GM11168 (cell line): ENCODE data around the gene SIRT1.
"Not testable (repeated sequence)": the region's sequence is repeated elsewhere in the genome, so short reads cannot be mapped to it uniquely, and the experiment has no call there.

Source experiments
- in situ Hi-C: fragments of 300-500 bp; cut with MboI; formaldehyde crosslinking; loops from one replicate; pipeline ENCODE4 v1.12.0; 2022; ENCODE audit warnings: low sequenced_read_pairs; ENCODE audit not compliant: unreplicated experiment

SIRT1 gene

GRCh38 chr10:67875340-67876238, 8.9 kb upstream of the SIRT1 start:
- in situ Hi-C loops: no loop called here

DNA sequence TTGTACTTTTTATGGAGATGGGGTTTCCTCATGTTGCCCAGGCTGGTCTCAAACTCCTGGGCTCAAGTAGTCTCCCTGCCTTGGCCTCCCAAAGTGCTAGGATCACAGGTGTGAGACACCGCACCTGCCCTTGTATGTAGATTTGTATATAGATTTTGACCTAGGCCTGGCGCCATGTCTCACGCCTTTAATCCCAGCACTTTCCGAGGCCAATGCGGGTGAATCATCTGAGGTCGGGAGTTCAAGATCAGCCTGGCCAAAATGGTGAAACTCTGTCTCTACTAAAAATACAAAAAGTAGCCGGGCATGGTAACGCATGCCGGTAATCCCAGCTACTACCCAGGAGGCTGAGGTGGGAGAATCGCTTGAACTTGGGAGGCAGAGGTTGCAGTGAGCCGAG, 7.0 kb upstream of the SIRT1 start:
- in situ Hi-C loops: not testable (repeated sequence)

DNA sequence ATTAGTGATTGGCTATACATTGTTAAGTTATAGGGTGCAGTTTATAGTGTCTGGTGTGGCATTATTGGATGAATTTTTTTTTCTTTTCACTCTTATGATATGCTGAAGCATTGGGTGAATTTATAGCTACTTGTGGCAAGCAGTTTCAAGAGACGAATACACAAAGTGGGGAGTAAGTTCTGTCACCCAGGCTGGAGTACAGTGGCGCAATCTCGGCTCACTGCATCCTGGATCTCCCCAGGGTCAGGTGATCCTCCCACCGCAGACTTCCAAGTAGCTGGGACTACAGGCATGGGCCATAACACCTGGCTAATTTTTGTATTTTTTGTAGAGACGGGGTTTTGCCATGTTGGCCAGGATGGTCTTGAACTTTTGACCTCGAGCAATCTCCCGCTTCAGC, 6.3 kb upstream of the SIRT1 start:
- in situ Hi-C loops: no loop called here

DNA sequence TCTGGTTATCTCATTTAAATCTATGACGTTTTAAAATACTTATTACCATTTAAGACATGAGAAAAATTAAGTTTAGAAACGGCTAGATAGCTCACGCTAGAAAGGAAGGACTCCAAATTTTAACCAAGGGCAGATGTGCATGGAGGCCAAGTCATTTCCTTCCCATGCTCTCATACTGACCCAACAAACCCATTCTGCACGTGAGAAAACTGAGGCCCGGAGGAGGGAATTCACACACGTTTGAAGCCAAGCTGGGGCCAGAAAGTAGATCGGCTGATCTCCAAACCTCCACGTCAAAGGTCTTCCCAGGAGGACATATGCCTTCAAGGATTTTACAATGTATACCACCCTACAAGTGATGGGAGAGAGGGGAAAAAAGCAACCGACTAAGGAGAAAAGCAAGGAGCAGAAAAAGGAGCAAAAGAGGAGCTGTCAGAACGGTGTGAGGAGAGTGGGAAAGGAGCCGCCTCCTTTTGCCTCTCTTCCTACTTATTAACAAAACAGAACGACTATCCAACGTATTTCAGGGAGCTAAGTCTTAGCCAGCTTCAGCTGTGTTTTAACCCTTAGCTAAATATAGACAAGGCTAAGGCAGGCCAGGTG, 645 bp upstream of the SIRT1 start:
- in situ Hi-C loops: no loop called here

GRCh38 chr10:67884842-67885670, 600 bp downstream of the SIRT1 start:
- in situ Hi-C loops: no loop called here

DNA sequence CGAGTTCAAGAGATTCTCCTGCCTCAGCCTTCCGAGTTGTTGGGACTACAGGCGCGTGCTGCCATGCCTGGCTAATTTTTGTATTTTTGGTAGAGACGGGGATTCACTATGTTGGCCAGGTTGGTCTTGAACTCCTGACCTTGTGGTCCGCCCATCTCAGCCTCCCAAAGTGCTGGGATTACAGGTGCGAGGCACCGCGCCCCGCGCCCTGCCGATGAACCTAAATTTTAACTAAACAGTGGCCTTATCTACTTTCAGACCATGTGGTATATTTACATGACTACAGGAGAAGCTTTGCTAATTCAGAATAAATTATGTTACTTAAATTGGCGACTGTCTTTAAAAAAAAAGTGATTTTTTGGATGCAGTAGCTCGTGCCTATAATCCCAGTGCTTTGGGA, 9.2 kb downstream of the SIRT1 start:
- in situ Hi-C loops: no loop called here

DNA sequence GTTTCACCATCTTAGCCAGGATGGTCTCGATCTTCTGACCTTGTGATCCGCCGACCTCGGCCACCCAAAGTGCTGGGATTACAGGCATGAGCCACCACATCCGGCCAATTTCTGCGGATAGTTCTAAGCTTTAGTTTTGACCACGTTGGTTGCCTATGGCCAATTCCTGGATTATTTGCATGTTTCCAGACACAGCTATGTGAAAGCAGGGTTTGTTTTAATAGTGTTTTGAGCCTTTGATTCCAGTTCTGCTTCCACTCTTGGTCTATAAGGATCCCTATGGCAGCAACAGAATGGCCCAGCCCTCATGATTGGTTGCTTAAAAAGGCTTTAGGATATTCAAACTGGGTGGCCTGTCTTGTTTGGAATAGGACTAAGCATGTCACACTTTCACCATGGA, 19.1 kb downstream of the SIRT1 start:
- in situ Hi-C loops: no loop called here

DNA sequence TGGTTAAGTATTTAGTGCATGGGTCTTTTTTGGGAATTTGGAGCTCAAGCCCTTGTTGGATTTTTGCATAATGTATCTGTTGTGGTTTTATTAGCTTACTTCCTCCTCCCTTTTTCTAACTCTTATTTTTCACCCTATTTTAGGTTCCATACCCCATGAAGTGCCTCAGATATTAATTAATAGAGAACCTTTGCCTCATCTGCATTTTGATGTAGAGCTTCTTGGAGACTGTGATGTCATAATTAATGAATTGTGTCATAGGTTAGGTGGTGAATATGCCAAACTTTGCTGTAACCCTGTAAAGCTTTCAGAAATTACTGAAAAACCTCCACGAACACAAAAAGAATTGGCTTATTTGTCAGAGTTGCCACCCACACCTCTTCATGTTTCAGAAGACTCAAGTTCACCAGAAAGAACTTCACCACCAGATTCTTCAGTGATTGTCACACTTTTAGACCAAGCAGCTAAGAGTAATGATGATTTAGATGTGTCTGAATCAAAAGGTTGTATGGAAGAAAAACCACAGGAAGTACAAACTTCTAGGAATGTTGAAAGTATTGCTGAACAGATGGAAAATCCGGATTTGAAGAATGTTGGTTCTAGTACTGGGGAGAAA, 28.0 kb downstream of the SIRT1 start:
- in situ Hi-C loops: no loop called here

DNA sequence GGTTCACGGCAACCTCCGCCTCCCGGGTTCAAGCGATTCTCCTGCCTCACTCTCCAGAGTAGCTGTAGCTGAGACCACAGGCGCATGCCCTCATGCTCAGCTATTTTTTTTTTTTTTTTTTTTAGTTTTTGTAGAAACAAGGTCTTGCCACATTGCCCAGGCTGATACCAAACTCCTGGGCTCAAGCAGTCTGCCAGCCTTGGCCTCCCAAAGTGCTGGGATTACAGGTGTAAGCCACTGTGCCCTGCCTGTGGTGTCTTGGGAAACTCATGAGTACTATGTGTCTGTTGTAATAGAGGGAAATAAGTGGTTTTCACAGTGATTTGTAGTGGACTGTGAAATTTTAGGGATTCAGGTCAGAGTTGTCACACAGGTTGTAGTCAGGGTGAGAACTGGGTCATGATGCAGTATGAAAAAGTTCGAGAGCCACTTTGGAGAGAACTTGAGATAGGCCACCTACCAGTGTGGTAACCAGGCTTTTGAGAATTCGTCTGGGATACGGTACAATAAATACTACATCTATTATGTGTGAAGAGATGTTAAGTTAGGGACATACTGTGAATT, 30.4 kb downstream of the SIRT1 start:
- in situ Hi-C loops: no loop called here

GRCh38 chr10:67917169-67917568, 32.7 kb downstream of the SIRT1 start:
- in situ Hi-C loops: no loop called here

GRCh38 chr10:67917679-67918078, 33.2 kb downstream of the SIRT1 start:
- in situ Hi-C loops: no loop called here

GRCh38 chr10:67921065-67921464, 36.6 kb downstream of the SIRT1 start:
- in situ Hi-C loops: no loop called here

GRCh38 chr10:67923551-67923950, 39.1 kb downstream of the SIRT1 start:
- in situ Hi-C loops: no loop called here

DNA sequence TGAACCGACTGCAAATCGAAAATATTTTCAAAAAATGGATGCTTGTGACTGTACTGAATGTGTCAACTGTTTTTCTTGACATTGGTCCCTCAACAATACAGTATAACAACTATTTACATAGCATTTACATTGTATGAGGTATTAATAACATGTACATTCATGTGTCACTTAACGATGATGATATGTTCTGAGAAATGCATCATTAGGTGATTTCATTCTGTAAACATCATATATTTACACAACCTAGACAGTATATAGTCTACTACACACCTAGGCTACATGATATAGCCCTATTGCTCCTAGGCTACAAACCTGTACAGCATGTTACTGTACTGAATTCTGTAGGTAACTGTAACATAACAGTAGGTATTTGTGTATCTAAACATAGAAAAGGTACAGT, 39.7 kb downstream of the SIRT1 start:
- in situ Hi-C loops: no loop called here

- in situ Hi-C loops: no loop called here
Measured at GRCh38 chr10:67925449-67926005, 41.1 kb downstream of the SIRT1 start.

DNA sequence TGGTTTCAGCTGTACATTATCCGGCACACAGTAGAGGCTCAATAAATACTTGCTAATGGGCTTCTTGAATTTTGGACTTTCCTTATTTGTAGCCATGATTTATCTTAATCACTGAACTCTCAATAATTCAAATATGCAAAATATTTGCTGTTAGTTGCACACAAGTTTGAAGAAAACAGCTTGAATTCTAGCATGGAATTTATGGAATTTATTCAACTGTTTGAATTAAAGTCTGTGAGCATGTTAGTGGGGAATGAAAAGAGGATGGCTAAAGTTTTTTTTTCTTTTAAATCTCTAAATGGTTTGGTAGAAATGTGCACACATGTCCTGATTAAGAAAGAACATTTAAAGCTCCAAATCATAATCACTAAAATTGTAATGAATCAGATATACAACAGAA, 42.5 kb downstream of the SIRT1 start:
- in situ Hi-C loops: no loop called here

DNA sequence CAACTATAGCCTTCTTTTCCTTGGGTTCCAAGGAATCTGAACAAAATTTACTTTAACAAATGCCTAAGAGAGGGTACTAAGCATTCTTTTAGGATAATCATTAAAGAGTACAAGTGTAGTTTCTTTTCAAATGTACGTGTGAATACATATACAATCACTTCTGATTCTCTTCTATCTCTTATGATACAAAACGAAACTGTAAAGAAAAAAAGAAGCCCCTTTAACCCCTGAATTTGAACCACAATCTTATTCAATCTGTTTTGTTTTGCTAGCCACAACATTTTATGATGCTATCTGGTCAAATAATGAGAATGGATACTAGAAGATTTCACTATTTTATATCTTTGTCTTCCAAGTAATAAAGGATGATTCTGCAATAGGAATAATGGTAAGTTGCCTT, 48.7 kb downstream of the SIRT1 start:
- in situ Hi-C loops: no loop called here

GRCh38 chr10:67934336-67934735, 49.9 kb downstream of the SIRT1 start:
- in situ Hi-C loops: no loop called here

DNA sequence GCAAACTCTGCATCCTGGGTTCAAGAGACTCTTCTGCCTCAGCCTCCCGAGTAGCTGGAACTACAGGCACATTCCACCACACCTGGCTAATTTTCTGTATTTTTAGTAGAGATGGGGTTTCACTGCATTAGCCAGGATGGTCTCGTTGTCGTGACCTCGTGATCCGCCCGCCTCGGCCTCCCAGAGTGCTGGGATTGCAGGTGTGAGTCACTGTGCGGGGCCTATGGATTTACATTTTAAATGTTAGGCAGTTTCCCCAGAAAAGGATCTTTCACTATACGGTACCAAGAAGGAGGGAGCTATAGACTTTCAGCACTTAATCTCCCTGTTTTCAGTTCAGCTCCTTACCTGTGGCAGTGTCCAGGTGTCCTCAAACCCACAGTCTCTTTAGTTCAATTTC, 50.8 kb downstream of the SIRT1 start:
- in situ Hi-C loops: no loop called here

GRCh38 chr10:67936416-67936815, 52.0 kb downstream of the SIRT1 start:
- in situ Hi-C loops: no loop called here
